Ovary (tissue), 3 donors: ENCODE results near the gene DNAJC15.

Experiments used
- CTCF ChIP-seq, 3 donors: fragments of 450-650 bp in 2 of 3; fragments of 200-600 bp in 1 of 3; IDR thresholded peaks; one replicate each; pipeline versions ENCODE4 v1.5.1 to v1.8.0; 2016 to 2022; ENCODE audit warnings: antibody characterized with exemption in 3 of 3, mild to moderate bottlenecking in 1 of 3
- EP300 ChIP-seq: sonication (generic); formaldehyde crosslinking; IDR thresholded peaks from one replicate; pipeline ENCODE4 v1.6.1; 2017; ENCODE audit warnings: antibody characterized with exemption
- POLR2A ChIP-seq: fragments of 450-650 bp; IDR thresholded peaks from one replicate; pipeline ENCODE4 v1.6.1; 2017; ENCODE audit warnings: antibody characterized with exemption, mild to moderate bottlenecking, moderate library complexity
- donor health status: DM: no; HTN: no; CAD: no.

DNA sequence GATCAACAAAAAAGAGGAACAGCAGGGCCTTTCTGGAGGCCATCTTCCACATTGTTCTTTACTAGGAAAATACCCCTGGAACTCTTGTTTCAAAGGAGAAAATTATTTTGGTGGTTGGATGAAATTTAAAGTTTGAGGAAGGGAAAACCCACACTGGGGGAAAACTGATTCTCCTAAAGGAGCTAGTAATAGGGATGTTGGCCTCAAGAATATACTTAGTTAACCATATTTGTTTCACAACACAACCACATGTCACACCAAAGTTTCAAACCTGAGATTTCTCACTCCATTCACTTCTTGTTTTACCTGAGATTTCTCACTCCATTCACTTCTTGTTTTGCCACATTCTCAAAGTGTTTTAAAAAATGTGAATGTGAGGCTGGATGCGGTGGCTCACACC, 28.5 kb upstream of the DNAJC15 start:
- TF ChIP-seq POLR2A (no peak), CTCF (IDR thresholded peaks at IDR 0.05) (no peak), EP300 (no peak)
